Stomach smooth muscle (tissue), 2 donors: ENCODE measurements around the gene STRIP2.

Source experiments
- H3K27ac ChIP-seq: one replicate; pipeline ENCODE4 v1.7.0; 2013; ENCODE audit warnings: mild to moderate bottlenecking, low read length, inconsistent platforms
- H3K27me3 ChIP-seq, 2 donors: one replicate each; pipeline ENCODE4 v1.7.0; 2013; ENCODE audit warnings: low read length in 2 of 2; ENCODE audit not compliant: insufficient read depth in 2 of 2, control insufficient read depth in 1 of 2
- H3K36me3 ChIP-seq, 2 donors: one replicate each; pipeline ENCODE4 v1.7.0; 2013; ENCODE audit warnings: low read length in 2 of 2; ENCODE audit not compliant: control insufficient read depth in 2 of 2, insufficient read depth in 2 of 2
- H3K4me1 ChIP-seq: one replicate; pipeline ENCODE4 v1.7.0; 2013; ENCODE audit warnings: low read length; ENCODE audit not compliant: control insufficient read depth, insufficient read depth
- H3K4me3 ChIP-seq, 2 donors: one replicate each; pipeline ENCODE4 v1.7.0; 2013; ENCODE audit warnings: low read length in 2 of 2
- H3K9ac ChIP-seq, 2 donors: one replicate each; pipeline ENCODE4 v1.7.0; 2013; ENCODE audit warnings: low read length in 2 of 2, mild to moderate bottlenecking in 1 of 2
- H3K9me3 ChIP-seq, 2 donors: one replicate each; pipeline ENCODE4 v1.7.0; 2013; ENCODE audit warnings: low read length in 2 of 2; ENCODE audit not compliant: control insufficient read depth in 2 of 2
- donor health status: healthy.
- donor health status: Pancreatic carcinoma.

STRIP2 gene

GRCh38 chr7:129433847-129434674, at the start of gene STRIP2:
Gene STRIP2, plus strand, starts transcription at chr7:129434432. Its CDS starts 41 bp downstream, at chr7:129434473.
- Histone ChIP-seq H3K27me3 (peaks cover 12 to 16% of the 10 kb centered on the region in 2 donors), H3K27ac (no peak within 1 kb of the TSS), H3K4me3 (peak within 1 kb of the TSS; percentile 81 to 90), H3K9ac (peak within 1 kb of the TSS; percentile 57 to 68), H3K36me3 (no peaks in the 10 kb centered on the region), H3K9me3 (no peaks in the 10 kb centered on the region), H3K4me1 (peaks cover 15% of the 10 kb centered on the region)

GRCh38 chr7:129385116-129385515, 49.1 kb upstream of the STRIP2 start:
- Histone ChIP-seq H3K9ac (no peak overlapping the region), H3K27ac (no peak overlapping the region), H3K4me3 (no peak overlapping the region), H3K9me3 (no peaks in the 10 kb centered on the region), H3K27me3 (no peaks in the 10 kb centered on the region), H3K36me3 (peaks cover 0 to 8% of the 10 kb centered on the region in 2 donors), H3K4me1 (no peaks in the 10 kb centered on the region)

GRCh38 chr7:129385598-129385997, 48.6 kb upstream of the STRIP2 start:
- Histone ChIP-seq H3K36me3 (peaks cover 0 to 6% of the 10 kb centered on the region in 2 donors), H3K4me3 (no peak overlapping the region), H3K27ac (no peak overlapping the region), H3K9me3 (no peaks in the 10 kb centered on the region), H3K9ac (no peak overlapping the region), H3K27me3 (no peaks in the 10 kb centered on the region), H3K4me1 (no peaks in the 10 kb centered on the region)

- peaks cover 0 to 5% of the 10 kb centered on the region in 2 donors for H3K36me3 ChIP-seq
- H3K4me3 ChIP-seq: no peak overlapping the region
- no peaks in the 10 kb centered on the region for H3K27me3 ChIP-seq
- no peaks in the 10 kb centered on the region for H3K4me1 ChIP-seq
- no peaks in the 10 kb centered on the region for H3K9me3 ChIP-seq
- no peak overlapping the region for H3K9ac ChIP-seq
- H3K27ac ChIP-seq: no peak overlapping the region
These were observed 47.7 kb upstream of the STRIP2 start for GRCh38 chr7:129386506-129386905.

- Histone ChIP-seq H3K9ac (no peak overlapping the region), H3K27me3 (no peaks in the 10 kb centered on the region), H3K4me3 (no peak overlapping the region), H3K9me3 (no peaks in the 10 kb centered on the region), H3K36me3 (peaks cover 0 to 3% of the 10 kb centered on the region in 2 donors), H3K4me1 (no peaks in the 10 kb centered on the region), H3K27ac (no peak overlapping the region)
These were observed 46.7 kb upstream of the STRIP2 start for GRCh38 chr7:129387537-129387936.

GRCh38 chr7:129388333-129389098, 45.7 kb upstream of the STRIP2 start:
- H3K27me3 ChIP-seq: no peaks in the 10 kb centered on the region
- no peak overlapping the region for H3K4me3 ChIP-seq
- no peak overlapping the region for H3K27ac ChIP-seq
- H3K9me3 ChIP-seq: no peaks in the 10 kb centered on the region
- peaks cover 0 to 2% of the 10 kb centered on the region in 2 donors for H3K36me3 ChIP-seq
- no peak overlapping the region for H3K9ac ChIP-seq
- no peaks in the 10 kb centered on the region for H3K4me1 ChIP-seq

- no peak overlapping the region for H3K27ac ChIP-seq
- H3K9ac ChIP-seq: no peak overlapping the region
- H3K36me3 ChIP-seq: no peaks in the 10 kb centered on the region
- no peaks in the 10 kb centered on the region for H3K27me3 ChIP-seq
- no peaks in the 10 kb centered on the region for H3K4me1 ChIP-seq
- H3K9me3 ChIP-seq: no peaks in the 10 kb centered on the region
- H3K4me3 ChIP-seq: no peak overlapping the region
These were observed 44.4 kb upstream of the STRIP2 start for GRCh38 chr7:129389829-129390228.

GRCh38 chr7:129390314-129390713, 43.9 kb upstream of the STRIP2 start:
- Histone ChIP-seq H3K4me1 (no peaks in the 10 kb centered on the region), H3K36me3 (peaks cover 0 to 3% of the 10 kb centered on the region in 2 donors), H3K9ac (no peak overlapping the region), H3K27ac (no peak overlapping the region), H3K27me3 (no peaks in the 10 kb centered on the region), H3K4me3 (no peak overlapping the region), H3K9me3 (no peaks in the 10 kb centered on the region)

GRCh38 chr7:129391546-129392171, 42.6 kb upstream of the STRIP2 start:
- H3K36me3 ChIP-seq: peaks cover 0 to 4% of the 10 kb centered on the region in 2 donors
- H3K4me1 ChIP-seq: no peaks in the 10 kb centered on the region
- no peaks in the 10 kb centered on the region for H3K9me3 ChIP-seq
- H3K27me3 ChIP-seq: no peaks in the 10 kb centered on the region
- H3K9ac ChIP-seq: no peak overlapping the region
- no peak overlapping the region for H3K27ac ChIP-seq
- no peak overlapping the region for H3K4me3 ChIP-seq

GRCh38 chr7:129393255-129393654, 41.0 kb upstream of the STRIP2 start:
- H3K27me3 ChIP-seq: no peaks in the 10 kb centered on the region
- no peaks in the 10 kb centered on the region for H3K9me3 ChIP-seq
- no peaks in the 10 kb centered on the region for H3K4me1 ChIP-seq
- no peak overlapping the region for H3K27ac ChIP-seq
- peaks cover 3 to 4% of the 10 kb centered on the region in 2 donors for H3K36me3 ChIP-seq
- H3K4me3 ChIP-seq: no peak overlapping the region
- H3K9ac ChIP-seq: no peak overlapping the region
